Lower leg skin (tissue), 4 donors: Measurements from ENCODE around the gene LCE3D. TPM values are rescaled to one million over a fixed set of nuclear protein-coding genes. Genes with fewer than 3 reads are reported as not detected.

Experiments
- DNase-seq, 2 donors: peaks; one replicate each; pipeline ENCODE4 v3.0.0-alpha.2; 2019; ENCODE audit warnings: low spot score in 2 of 2
- H3K4me3 ChIP-seq: fragments of 200-600 bp; sonication (generic); 2 replicates; pipeline ENCODE4 v1.5.1; 2017; ENCODE audit warnings: mild to moderate bottlenecking, low read depth; ENCODE audit not compliant: poor library complexity, severe bottlenecking
- POLR2A ChIP-seq, 2 donors: fragments of 450-650 bp; IDR thresholded peaks; one replicate each; pipeline ENCODE4 v1.6.1; 2016 to 2017; ENCODE audit warnings: antibody characterized with exemption in 2 of 2, mild to moderate bottlenecking in 1 of 2, moderate library complexity in 1 of 2
- WGBS, 2 donors: methylation state at CpG; one replicate each; pipeline ENCODE4 v1.1.5; 2018; 5-methylcytosine and 5-hydroxymethylcytosine counted together
- intact Hi-C: fragments of 100-400 bp; cut with DNase I; formaldehyde crosslinking; loops from one replicate; pipeline ENCODE4 v1.15.0; 2023; ENCODE audit warnings: low total_unique reads
- total RNA-seq, 4 donors: library from RNA; depleted of rRNA; stranded (reverse); fragments of >200 nt; gene quantifications; one replicate each; pipeline ENCODE4 v1.1.0, GENCODE V29; 2016
- TF ChIP-seq, protein P1 (sequence below), 3 donors: fragments of 450-650 bp; IDR thresholded peaks; one replicate each; pipeline ENCODE4 v1.5.1; 2016; ENCODE audit warnings: antibody characterized with exemption in 3 of 3, mild to moderate bottlenecking in 3 of 3, moderate library complexity in 2 of 3

The LCE3D gene
- total RNA-seq, 4 donors from 2014 or later, result 20.1 to 93.6 (median 42.9) TPM

- WGBS, 2 donors, result 43 to 45% methylated on average over 4 of the region's 4 CpGs
- intact Hi-C loops, result no loop called here
These were observed 42.8 kb downstream of the LCE3D start for GRCh38 chr1:152537496-152537895.

GRCh38 chr1:152535774-152536173 lies 44.5 kb downstream of the LCE3D start:
- H3K4me3 ChIP-seq, result no peak overlapping the region
- no peak for DNase-seq
- intact Hi-C loops, result no loop called here
- 66 to 74% methylated on average over 3 of the region's 3 CpGs for WGBS, 2 donors
- TF ChIP-seq POLR2A (IDR thresholded peaks at IDR 0.05), result no peak
- TF ChIP-seq, protein P1, sequence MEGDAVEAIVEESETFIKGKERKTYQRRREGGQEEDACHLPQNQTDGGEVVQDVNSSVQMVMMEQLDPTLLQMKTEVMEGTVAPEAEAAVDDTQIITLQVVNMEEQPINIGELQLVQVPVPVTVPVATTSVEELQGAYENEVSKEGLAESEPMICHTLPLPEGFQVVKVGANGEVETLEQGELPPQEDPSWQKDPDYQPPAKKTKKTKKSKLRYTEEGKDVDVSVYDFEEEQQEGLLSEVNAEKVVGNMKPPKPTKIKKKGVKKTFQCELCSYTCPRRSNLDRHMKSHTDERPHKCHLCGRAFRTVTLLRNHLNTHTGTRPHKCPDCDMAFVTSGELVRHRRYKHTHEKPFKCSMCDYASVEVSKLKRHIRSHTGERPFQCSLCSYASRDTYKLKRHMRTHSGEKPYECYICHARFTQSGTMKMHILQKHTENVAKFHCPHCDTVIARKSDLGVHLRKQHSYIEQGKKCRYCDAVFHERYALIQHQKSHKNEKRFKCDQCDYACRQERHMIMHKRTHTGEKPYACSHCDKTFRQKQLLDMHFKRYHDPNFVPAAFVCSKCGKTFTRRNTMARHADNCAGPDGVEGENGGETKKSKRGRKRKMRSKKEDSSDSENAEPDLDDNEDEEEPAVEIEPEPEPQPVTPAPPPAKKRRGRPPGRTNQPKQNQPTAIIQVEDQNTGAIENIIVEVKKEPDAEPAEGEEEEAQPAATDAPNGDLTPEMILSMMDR (IDR thresholded peaks at IDR 0.05), result no peak

More at GRCh38 chr1:152537496-152537895, 42.8 kb downstream of the LCE3D start:
- no peak for DNase-seq
- H3K4me3 ChIP-seq, result no peak overlapping the region
- TF ChIP-seq POLR2A (IDR thresholded peaks at IDR 0.05), result no peak
- TF ChIP-seq, protein P1 (IDR thresholded peaks at IDR 0.05), result no peak

GRCh38 chr1:152533327-152533938 lies 46.9 kb downstream of the LCE3D start:
- no peak for DNase-seq
- H3K4me3 ChIP-seq, result no peak overlapping the region
- TF ChIP-seq POLR2A (IDR thresholded peaks at IDR 0.05), result no peak
- TF ChIP-seq, protein P1 (IDR thresholded peaks at IDR 0.05), result no peak
- intact Hi-C loops, result no loop called here
- 23 to 25% methylated on average over 7 of the region's 7 CpGs for WGBS, 2 donors

Other genes starting within 250 kb of the LCE3D start
- 1,000 to 10,000 TPM; 1,747 to 3,608 (median 2,024) TPM for gene FLG2, start 220.5 kb downstream of the LCE3D start, total RNA-seq
- 1 to 10 TPM; 5.3 to 7.9 (median 7.4) TPM for gene CRNN, start 166.3 kb downstream of the LCE3D start, total RNA-seq
- gene LCE5A, start 69.7 kb downstream of the LCE3D start, total RNA-seq, result 100 to 1,000 TPM; 154 to 612 (median 267) TPM
- 100 to 1,000 TPM; 298 to 552 (median 441) TPM for gene CRCT1, start 66.0 kb downstream of the LCE3D start, total RNA-seq
- 10 to 100 TPM; 16.7 to 28.0 (median 23.1) TPM for gene LCE3E, start 13.7 kb downstream of the LCE3D start, total RNA-seq
- not detected for gene LCE3C, start 19.7 kb upstream of the LCE3D start, total RNA-seq
- not detected for gene LCE3B, start 33.3 kb upstream of the LCE3D start, total RNA-seq
- not detected for gene LCE3A, start 42.6 kb upstream of the LCE3D start, total RNA-seq
- gene LCE2D, start 82.9 kb upstream of the LCE3D start, total RNA-seq, result 100 to 1,000 TPM; 293 to 644 (median 312) TPM
- 1,000 to 10,000 TPM in 1 of 4 donors, 100 to 1,000 TPM in 3; 775 to 1,224 (median 802) TPM for gene LCE2C, start 94.8 kb upstream of the LCE3D start, total RNA-seq
- 1,000 to 10,000 TPM; 1,313 to 2,792 (median 1,611) TPM for gene LCE2B, start 105.6 kb upstream of the LCE3D start, total RNA-seq
- 100 to 1,000 TPM; 243 to 569 (median 350) TPM for gene LCE2A, start 117.8 kb upstream of the LCE3D start, total RNA-seq
- gene LCE4A, start 127.6 kb upstream of the LCE3D start, total RNA-seq, result 1 to 10 TPM in 3 of 4 donors, not detected in 1; 5.6 to 7.9 (median 6.7) TPM
- 100 to 1,000 TPM; 219 to 353 (median 231) TPM for gene KPRP, start 177.5 kb upstream of the LCE3D start, total RNA-seq
- gene LCE1F, start 194.6 kb upstream of the LCE3D start, total RNA-seq, result 100 to 1,000 TPM in 1 of 4 donors, 10 to 100 TPM in 3; 34.2 to 121 (median 64.6) TPM
- gene LCE1E, start 205.7 kb upstream of the LCE3D start, total RNA-seq, result 100 to 1,000 TPM in 2 of 4 donors, 10 to 100 TPM in 2; 45.3 to 112 (median 101) TPM
- 100 to 1,000 TPM; 130 to 942 (median 594) TPM for gene LCE1D, start 216.2 kb upstream of the LCE3D start, total RNA-seq
- 1,000 to 10,000 TPM; 1,701 to 2,689 (median 2,386) TPM for gene LCE1C, start 226.1 kb upstream of the LCE3D start, total RNA-seq
- gene LCE1B, start 231.5 kb upstream of the LCE3D start, total RNA-seq, result 100 to 1,000 TPM; 207 to 278 (median 246) TPM
- 100 to 1,000 TPM; 612 to 936 (median 792) TPM for gene LCE1A, start 247.0 kb upstream of the LCE3D start, total RNA-seq